ENCODE measurements around the gene ZNF296. TPM values are rescaled to one million over a fixed set of nuclear protein-coding genes. Genes with fewer than 3 reads are reported as not detected.

ZNF296 gene
- total and polyA plus RNA-seq, 2 donors (not counting 3 experiments of a cell fraction or from before 2014, with no cell fraction given) = 0.35 to 1.8 TPM

DNA sequence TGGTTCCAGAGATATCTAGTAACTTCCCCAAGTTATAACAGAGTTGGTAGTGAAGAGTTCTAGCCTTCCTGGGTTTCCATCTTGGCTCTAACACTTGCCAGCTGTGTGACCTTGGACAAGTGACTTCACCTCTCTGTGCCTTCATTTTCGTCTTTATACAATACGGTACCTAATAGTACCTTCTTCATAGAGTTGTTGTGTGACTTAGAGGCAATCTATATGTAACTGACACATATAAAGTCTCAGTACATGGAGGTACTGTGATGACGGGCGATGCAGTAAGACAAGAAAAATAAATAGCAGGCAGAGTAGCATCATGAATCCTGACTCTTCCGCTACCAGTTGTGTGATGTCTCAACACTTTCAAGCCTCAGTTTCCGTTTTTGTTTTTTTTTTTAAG, 45.5 kb downstream of the ZNF296 start:
- CTCF ChIA-PET = no interaction called here

More for the DNA sequence above, 45.5 kb downstream of the ZNF296 start:
- Histone ChIP-seq H3K36me3 (ENCODE audit: control insufficient read depth in 2 of 2, extremely low read depth in 1 of 2, insufficient read depth in 2 of 2, low read length in 2 of 2) (peaks cover 0 to 19% of the 10 kb centered on the region in 2 experiments), H3K9ac (replicated peaks; ENCODE audit: extremely low read depth, insufficient read depth, low read length) (no peak overlapping the region), H3K9me3 (replicated peaks; ENCODE audit: control insufficient read depth, insufficient read depth, low read length) (no peaks in the 10 kb centered on the region), H3K4me2 (ENCODE audit: insufficient read depth, low read length) (no peak overlapping the region), H3K4me1 (ENCODE audit: control insufficient read depth, extremely low read depth, insufficient read depth, low read length) (no peaks in the 10 kb centered on the region), H3K27ac (ENCODE audit: insufficient read depth, low read depth, low read length) (no peak overlapping the region), H2AFZ (ENCODE audit: low read depth, low read length) (no peak overlapping the region), H3K4me3 (replicated peaks in 1 of 3; ENCODE audit: insufficient read depth in 1 of 3, low read depth in 1 of 3, low read length in 3 of 3) (no peak overlapping the region), H3K27me3 (ENCODE audit: control insufficient read depth in 2 of 2, insufficient read depth in 2 of 2, low read length in 2 of 2) (no peaks in the 10 kb centered on the region), H3K9me1 (replicated peaks; ENCODE audit: control insufficient read depth, extremely low read depth, insufficient read depth, low read length) (no peaks in the 10 kb centered on the region), H3K79me2 (ENCODE audit: control insufficient read depth, insufficient read depth, low read length) (no peaks in the 10 kb centered on the region), H4K20me1 (replicated peaks; ENCODE audit: control insufficient read depth, extremely low read depth, insufficient read depth, low read length) (no peaks in the 10 kb centered on the region)
- dilution Hi-C loops (cut with MboI; ENCODE audit: extremely low pct_ligation_motif_present, low sequenced_read_pairs) (no loop called here), intact Hi-C loops (cut with micrococcal nuclease) (no loop called here)
- no peak for TF ChIP-seq FOS (IDR thresholded peaks at IDR 0.05; ENCODE audit: borderline replicate concordance, insufficient read depth, low read length)
- no peak for TF ChIP-seq POLR2AphosphoS5 (IDR thresholded peaks at IDR 0.05; ENCODE audit: insufficient read depth, low read depth, low read length)
- TF ChIP-seq, protein P1, sequence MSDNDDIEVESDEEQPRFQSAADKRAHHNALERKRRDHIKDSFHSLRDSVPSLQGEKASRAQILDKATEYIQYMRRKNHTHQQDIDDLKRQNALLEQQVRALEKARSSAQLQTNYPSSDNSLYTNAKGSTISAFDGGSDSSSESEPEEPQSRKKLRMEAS (IDR thresholded peaks at IDR 0.05; ENCODE audit: insufficient read depth, insufficient read length) = no peak
- TF ChIP-seq, protein P2, sequence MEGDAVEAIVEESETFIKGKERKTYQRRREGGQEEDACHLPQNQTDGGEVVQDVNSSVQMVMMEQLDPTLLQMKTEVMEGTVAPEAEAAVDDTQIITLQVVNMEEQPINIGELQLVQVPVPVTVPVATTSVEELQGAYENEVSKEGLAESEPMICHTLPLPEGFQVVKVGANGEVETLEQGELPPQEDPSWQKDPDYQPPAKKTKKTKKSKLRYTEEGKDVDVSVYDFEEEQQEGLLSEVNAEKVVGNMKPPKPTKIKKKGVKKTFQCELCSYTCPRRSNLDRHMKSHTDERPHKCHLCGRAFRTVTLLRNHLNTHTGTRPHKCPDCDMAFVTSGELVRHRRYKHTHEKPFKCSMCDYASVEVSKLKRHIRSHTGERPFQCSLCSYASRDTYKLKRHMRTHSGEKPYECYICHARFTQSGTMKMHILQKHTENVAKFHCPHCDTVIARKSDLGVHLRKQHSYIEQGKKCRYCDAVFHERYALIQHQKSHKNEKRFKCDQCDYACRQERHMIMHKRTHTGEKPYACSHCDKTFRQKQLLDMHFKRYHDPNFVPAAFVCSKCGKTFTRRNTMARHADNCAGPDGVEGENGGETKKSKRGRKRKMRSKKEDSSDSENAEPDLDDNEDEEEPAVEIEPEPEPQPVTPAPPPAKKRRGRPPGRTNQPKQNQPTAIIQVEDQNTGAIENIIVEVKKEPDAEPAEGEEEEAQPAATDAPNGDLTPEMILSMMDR (IDR thresholded peaks at IDR 0.05; ENCODE audit: extremely low read depth in 1 of 2, insufficient read depth in 1 of 2, low read depth in 1 of 2, low read length in 2 of 2) = no peak
- TF ChIP-seq JUN (IDR thresholded peaks at IDR 0.05; ENCODE audit: borderline replicate concordance, insufficient read depth, insufficient read length, low read depth) = no peak
- no peak for TF ChIP-seq MYC (IDR thresholded peaks at IDR 0.05; ENCODE audit: low read depth, low read length)
- no peak for TF ChIP-seq GATA2 (IDR thresholded peaks at IDR 0.05; ENCODE audit: insufficient read depth, insufficient read length, low read depth, low read length)
- TF ChIP-seq POLR2A (IDR thresholded peaks at IDR 0.05; ENCODE audit: low read depth, low read length) = no peak
- no peak for TF ChIP-seq EZH2 (IDR thresholded peaks at IDR 0.05; ENCODE audit: borderline replicate concordance, low read depth, low read length, severe bottlenecking)
- POLR2A ChIA-PET = no interaction called here
- DNase-seq (ENCODE audit: low read depth, low spot score) (no peak), FAIRE-seq (no peak)
- no TSS peak for BruUV-seq (replicated peaks)
